Measurements from ENCODE around the gene PPP2R5A. TPM values are rescaled to one million over a fixed set of nuclear protein-coding genes. Genes with fewer than 3 reads are reported as not detected.
A peak's percentile ranks its signal among the peaks of the same experiment; 100 is the strongest.

Gene PPP2R5A
- total and polyA plus RNA-seq, 4 donors: 27.7 to 45.2 (median 37.6) TPM

DNA sequence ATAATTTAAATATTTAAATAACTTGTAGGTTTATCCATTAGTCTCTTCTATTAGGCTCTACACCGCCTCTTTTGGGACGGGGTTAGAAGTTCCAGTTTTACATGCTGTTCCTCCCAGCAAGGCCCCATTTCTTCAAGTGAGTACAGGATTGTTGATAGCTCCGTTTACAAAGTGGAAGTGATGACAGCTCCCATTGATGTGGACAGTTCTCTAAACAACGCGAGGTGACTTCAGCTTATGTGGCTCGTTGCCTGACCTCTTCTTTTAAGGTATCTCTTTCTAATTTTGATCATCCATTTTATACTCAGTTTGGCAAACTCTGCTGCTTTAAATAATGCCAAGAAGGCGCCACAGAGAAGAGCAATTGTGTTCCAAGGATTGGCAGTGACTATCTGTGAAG is 79.8 kb downstream of the PPP2R5A start:
- H3K4me3 ChIP-seq (ENCODE audit: low read depth, low read length): no peak overlapping the region
- WGBS (ENCODE audit: insufficient coverage): 67% methylated on average over 4 of the region's 7 CpGs
- DNase-seq (ENCODE audit: low read depth in 4 of 6, low spot score in 6 of 6): no peak
- peaks cover 2% of the 10 kb centered on the region for H3K9me3 ChIP-seq (ENCODE audit: control insufficient read depth, insufficient read depth, low read length)
- no peaks in the 10 kb centered on the region for H3K4me1 ChIP-seq (ENCODE audit: control insufficient read depth, insufficient read depth, low read length)
- no peaks in the 10 kb centered on the region for H3K27me3 ChIP-seq (ENCODE audit: control insufficient read depth, insufficient read depth, low read length)
- H3K36me3 ChIP-seq (ENCODE audit: control insufficient read depth, insufficient read depth, low read length): peaks cover 6% of the 10 kb centered on the region
- H3K27ac ChIP-seq (ENCODE audit: low read depth, low read length): no peak overlapping the region

DNA sequence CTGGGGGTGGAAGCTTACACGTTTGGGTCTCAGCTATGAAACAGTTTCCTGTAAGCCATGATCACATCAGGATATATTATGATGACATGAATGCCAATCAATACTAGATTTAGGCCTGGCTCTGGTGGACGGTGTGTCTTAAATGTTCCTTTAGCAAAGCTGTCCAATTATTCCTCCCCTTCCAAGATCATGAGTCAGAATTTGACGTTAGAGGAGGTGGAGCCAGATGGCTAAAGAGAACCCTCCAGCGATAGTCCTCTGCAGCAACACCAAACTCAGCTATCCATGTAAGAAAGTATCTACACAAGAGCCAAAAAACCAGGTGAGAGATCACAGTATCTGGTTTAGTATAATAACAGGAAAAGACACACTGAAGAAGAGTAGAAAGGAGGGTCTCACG is 81.7 kb downstream of the PPP2R5A start:
- Histone ChIP-seq H3K36me3 (ENCODE audit: control insufficient read depth, insufficient read depth, low read length) (peaks cover 6% of the 10 kb centered on the region), H3K4me1 (ENCODE audit: control insufficient read depth, insufficient read depth, low read length) (no peaks in the 10 kb centered on the region), H3K9me3 (ENCODE audit: control insufficient read depth, insufficient read depth, low read length) (peaks cover 5% of the 10 kb centered on the region), H3K27me3 (ENCODE audit: control insufficient read depth, insufficient read depth, low read length) (no peaks in the 10 kb centered on the region), H3K4me3 (ENCODE audit: low read depth, low read length) (no peak overlapping the region), H3K27ac (ENCODE audit: low read depth, low read length) (no peak overlapping the region)
- DNase-seq (ENCODE audit: low read depth in 4 of 6, low spot score in 6 of 6): no peak
- no CpG with 5 or more reads among the region's 5 CpGs for WGBS (ENCODE audit: insufficient coverage)

DNA sequence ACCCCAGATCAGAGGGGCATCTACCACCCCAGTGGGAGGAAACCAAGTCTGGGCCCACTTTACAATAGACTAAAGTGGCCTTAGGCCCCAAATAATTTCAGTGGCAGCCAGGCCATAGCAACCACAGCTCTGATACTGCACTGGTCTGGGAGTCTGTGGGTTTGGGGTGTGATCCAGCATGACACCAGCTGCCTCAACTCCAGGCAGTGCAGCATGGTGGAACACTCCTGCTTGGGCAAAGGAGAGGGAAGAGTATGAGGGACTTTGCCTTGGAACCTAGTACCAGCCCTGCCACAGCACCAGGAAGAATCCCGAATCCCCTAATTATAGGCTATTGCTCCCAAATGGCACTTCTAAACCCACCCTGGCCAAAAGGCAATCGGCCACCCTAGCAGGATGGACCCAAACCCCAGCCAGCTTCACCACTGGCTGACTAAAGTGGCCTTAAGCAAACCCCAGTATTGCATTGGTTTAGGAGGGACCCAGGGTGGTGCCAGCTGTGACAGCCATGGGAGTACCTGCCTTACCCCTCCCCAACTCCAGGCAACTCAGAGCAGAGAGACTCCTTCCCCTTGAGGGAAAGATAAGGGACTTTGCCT is 82.4 kb downstream of the PPP2R5A start:
- DNase-seq (ENCODE audit: low read depth in 4 of 6, low spot score in 6 of 6): no peak
- Histone ChIP-seq H3K4me3 (ENCODE audit: low read depth, low read length) (no peak overlapping the region), H3K27ac (ENCODE audit: low read depth, low read length) (no peak overlapping the region), H3K9me3 (ENCODE audit: control insufficient read depth, insufficient read depth, low read length) (peaks cover 5% of the 10 kb centered on the region), H3K4me1 (ENCODE audit: control insufficient read depth, insufficient read depth, low read length) (no peaks in the 10 kb centered on the region), H3K36me3 (ENCODE audit: control insufficient read depth, insufficient read depth, low read length) (peaks cover under 1% of the 10 kb centered on the region), H3K27me3 (ENCODE audit: control insufficient read depth, insufficient read depth, low read length) (no peaks in the 10 kb centered on the region)
- WGBS (ENCODE audit: insufficient coverage): 60% methylated on average over 1 of the region's 2 CpGs

DNA sequence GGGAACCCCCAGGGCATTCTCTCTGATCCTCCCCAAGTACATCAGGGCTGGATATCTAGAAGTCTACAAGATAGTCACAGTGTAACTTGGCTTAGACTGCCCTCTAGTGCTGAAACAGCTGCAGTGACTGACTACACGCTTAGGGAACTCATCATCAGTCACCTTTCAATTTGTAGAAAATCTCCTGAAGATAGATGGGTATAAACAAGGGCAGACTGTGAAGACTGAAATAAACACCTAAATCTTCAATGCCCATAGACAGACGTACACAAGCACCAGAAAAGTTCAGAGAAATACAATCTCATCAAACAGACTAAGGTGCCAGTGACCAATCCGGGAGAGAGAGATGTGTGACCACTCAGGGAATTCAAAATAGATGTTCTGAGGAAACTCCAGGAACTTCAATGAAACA is 82.9 kb downstream of the PPP2R5A start:
- WGBS (ENCODE audit: insufficient coverage): no CpG with 5 or more reads among the region's 3 CpGs
- Histone ChIP-seq H3K27ac (ENCODE audit: low read depth, low read length) (no peak overlapping the region), H3K4me3 (ENCODE audit: low read depth, low read length) (no peak overlapping the region)

DNA sequence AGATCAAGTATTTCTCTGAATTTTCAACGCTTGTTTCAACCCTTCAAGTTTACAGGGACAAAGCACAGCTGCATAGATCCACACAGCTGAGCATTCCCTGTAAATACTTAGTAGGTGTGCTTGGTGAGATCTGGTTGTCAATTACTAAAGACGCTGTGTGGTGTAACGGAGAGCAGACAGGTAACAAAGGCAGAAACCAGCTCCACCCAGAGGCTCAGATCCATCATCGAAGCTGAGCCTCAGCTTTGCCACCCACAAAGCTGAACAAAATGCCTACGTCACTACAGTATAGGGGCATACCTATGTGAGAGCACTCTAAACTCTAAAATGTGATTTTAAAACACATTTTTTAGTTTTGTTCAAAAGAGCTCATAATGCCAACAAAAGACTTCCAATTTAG is 90.8 kb downstream of the PPP2R5A start:
- peaks cover 7% of the 10 kb centered on the region for H3K9me3 ChIP-seq (ENCODE audit: control insufficient read depth, insufficient read depth, low read length)
- H3K4me1 ChIP-seq (ENCODE audit: control insufficient read depth, insufficient read depth, low read length): no peaks in the 10 kb centered on the region
- DNase-seq (ENCODE audit: low read depth in 4 of 6, low spot score in 6 of 6): no peak
- no peaks in the 10 kb centered on the region for H3K27me3 ChIP-seq (ENCODE audit: control insufficient read depth, insufficient read depth, low read length)
- H3K4me3 ChIP-seq (ENCODE audit: low read depth, low read length): no peak overlapping the region
- no peak overlapping the region for H3K27ac ChIP-seq (ENCODE audit: low read depth, low read length)
- 100% methylated on average over 2 of the region's 5 CpGs for WGBS (ENCODE audit: insufficient coverage)
- H3K36me3 ChIP-seq (ENCODE audit: control insufficient read depth, insufficient read depth, low read length): peaks cover 25% of the 10 kb centered on the region

More for the DNA sequence above, 82.9 kb downstream of the PPP2R5A start:
- peak in 5 of 6 donors; percentile 4 to 67 (median 14) for DNase-seq (ENCODE audit: low read depth in 4 of 6, low spot score in 6 of 6)
- H3K36me3 ChIP-seq (ENCODE audit: control insufficient read depth, insufficient read depth, low read length): no peaks in the 10 kb centered on the region
- peaks cover 9% of the 10 kb centered on the region for H3K9me3 ChIP-seq (ENCODE audit: control insufficient read depth, insufficient read depth, low read length)
- no peaks in the 10 kb centered on the region for H3K4me1 ChIP-seq (ENCODE audit: control insufficient read depth, insufficient read depth, low read length)
- no peaks in the 10 kb centered on the region for H3K27me3 ChIP-seq (ENCODE audit: control insufficient read depth, insufficient read depth, low read length)

DNA sequence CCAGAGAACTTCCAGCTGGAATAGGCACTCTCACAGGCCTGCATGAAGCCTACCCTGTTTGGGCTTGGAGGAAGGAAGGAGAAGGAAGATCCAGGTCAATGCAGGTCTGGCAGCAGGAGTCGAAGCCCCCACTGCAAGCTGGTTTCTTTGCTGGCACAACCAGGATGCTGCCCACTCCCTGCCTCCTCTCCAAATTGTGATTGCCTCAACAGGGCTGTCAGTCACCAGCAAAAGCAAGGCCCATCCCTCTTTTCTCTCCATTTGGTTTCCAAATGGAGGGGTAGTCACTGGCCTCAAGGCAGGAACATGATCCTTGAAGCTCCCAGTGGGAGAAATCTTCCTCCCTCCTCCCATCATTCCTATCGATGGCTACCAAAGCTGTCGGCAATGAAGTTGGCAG is 92.4 kb downstream of the PPP2R5A start:
- Histone ChIP-seq H3K4me3 (ENCODE audit: low read depth, low read length) (no peak overlapping the region), H3K9me3 (ENCODE audit: control insufficient read depth, insufficient read depth, low read length) (peaks cover 4% of the 10 kb centered on the region), H3K27me3 (ENCODE audit: control insufficient read depth, insufficient read depth, low read length) (no peaks in the 10 kb centered on the region), H3K4me1 (ENCODE audit: control insufficient read depth, insufficient read depth, low read length) (no peaks in the 10 kb centered on the region), H3K27ac (ENCODE audit: low read depth, low read length) (no peak overlapping the region), H3K36me3 (ENCODE audit: control insufficient read depth, insufficient read depth, low read length) (peaks cover 30% of the 10 kb centered on the region)
- WGBS (ENCODE audit: insufficient coverage): 80% methylated on average over 1 of the region's 3 CpGs
- DNase-seq (ENCODE audit: low read depth in 4 of 6, low spot score in 6 of 6): no peak

DNA sequence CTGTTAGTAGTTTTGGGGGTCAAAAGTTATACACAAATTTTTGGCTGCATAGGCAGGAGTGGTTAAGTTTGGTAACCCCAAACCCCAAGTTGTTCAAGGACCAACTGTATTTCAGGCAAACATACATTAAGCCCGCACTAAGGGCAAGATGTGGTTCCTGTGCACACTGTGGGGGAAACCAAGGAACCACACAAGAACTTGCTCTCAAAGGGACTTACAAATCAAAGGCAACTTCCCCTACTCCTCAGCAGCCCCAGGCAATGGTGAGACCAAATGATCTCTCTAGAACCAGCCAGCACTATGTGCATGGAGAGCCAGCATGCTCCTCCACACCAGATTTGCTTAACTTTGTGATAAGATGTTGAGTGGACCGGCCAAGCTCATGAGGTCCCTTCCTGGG is 94.2 kb downstream of the PPP2R5A start:
- Histone ChIP-seq H3K36me3 (ENCODE audit: control insufficient read depth, insufficient read depth, low read length) (peaks cover 34% of the 10 kb centered on the region), H3K27me3 (ENCODE audit: control insufficient read depth, insufficient read depth, low read length) (no peaks in the 10 kb centered on the region), H3K9me3 (ENCODE audit: control insufficient read depth, insufficient read depth, low read length) (no peaks in the 10 kb centered on the region), H3K27ac (ENCODE audit: low read depth, low read length) (no peak overlapping the region), H3K4me3 (ENCODE audit: low read depth, low read length) (no peak overlapping the region), H3K4me1 (ENCODE audit: control insufficient read depth, insufficient read depth, low read length) (no peaks in the 10 kb centered on the region)
- WGBS (ENCODE audit: insufficient coverage): 90% methylated on average over 1 of the region's 2 CpGs
- no peak for DNase-seq (ENCODE audit: low read depth in 4 of 6, low spot score in 6 of 6)

DNA sequence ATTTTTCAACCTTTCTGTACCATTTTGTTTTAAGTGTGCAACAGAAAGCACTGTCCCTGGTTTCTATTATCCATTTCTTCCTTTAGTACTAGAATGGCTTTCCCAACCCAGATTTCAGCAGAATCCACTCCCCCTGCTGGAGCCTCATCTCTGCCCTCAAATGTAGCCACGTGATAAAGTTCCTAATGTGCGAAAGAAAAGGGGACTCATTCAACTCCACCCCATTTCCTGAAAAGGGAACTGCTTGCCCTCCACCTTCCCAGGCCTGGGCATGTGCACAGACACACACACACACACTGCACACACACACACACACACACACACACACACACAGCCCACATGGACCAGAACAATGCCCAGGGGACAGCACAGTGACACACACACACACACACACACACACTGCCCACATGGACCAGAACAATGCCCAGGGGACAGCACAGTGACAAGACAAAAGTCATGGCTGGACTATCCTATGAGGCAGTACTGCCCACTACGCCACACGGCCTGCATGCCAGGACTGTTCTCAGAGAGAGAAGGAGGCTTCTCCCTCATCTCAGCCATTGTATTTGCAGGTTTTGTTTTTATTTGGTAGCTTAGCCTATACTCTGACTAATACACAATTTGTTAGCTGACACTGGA is 96.3 kb downstream of the PPP2R5A start:
- Histone ChIP-seq H3K4me1 (ENCODE audit: control insufficient read depth, insufficient read depth, low read length) (no peaks in the 10 kb centered on the region), H3K36me3 (ENCODE audit: control insufficient read depth, insufficient read depth, low read length) (peaks cover 53% of the 10 kb centered on the region), H3K9me3 (ENCODE audit: control insufficient read depth, insufficient read depth, low read length) (no peaks in the 10 kb centered on the region), H3K27me3 (ENCODE audit: control insufficient read depth, insufficient read depth, low read length) (no peaks in the 10 kb centered on the region), H3K27ac (ENCODE audit: low read depth, low read length) (no peak overlapping the region), H3K4me3 (ENCODE audit: low read depth, low read length) (no peak overlapping the region)
- DNase-seq (ENCODE audit: low read depth in 4 of 6, low spot score in 6 of 6): no peak
- 100% methylated on average over 4 of the region's 4 CpGs for WGBS (ENCODE audit: insufficient coverage)

DNA sequence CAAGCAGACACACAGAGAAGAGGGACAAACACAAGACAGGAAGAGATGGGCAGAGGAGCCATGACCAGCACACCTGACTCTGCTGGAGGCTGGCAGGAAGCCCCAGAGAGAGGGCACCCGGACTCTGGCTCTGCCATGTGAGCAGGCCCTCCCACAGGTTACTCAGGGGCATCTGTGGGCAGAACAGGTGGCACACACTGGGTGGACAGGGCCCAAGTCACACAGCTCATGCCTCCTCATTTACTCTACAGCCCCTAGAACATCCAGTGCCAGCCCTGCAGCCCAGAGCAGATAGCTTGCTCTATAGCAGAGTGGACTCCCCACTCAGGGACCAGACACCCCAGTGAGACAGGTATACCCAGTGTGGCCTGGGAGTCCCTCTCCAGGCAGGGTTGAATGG is 100.8 kb downstream of the PPP2R5A start:
- WGBS (ENCODE audit: insufficient coverage): 100% methylated on average over 1 of the region's 1 CpG

More for the DNA sequence above, 100.8 kb downstream of the PPP2R5A start:
- Histone ChIP-seq H3K27me3 (ENCODE audit: control insufficient read depth, insufficient read depth, low read length) (no peaks in the 10 kb centered on the region), H3K4me3 (ENCODE audit: low read depth, low read length) (no peak overlapping the region), H3K27ac (ENCODE audit: low read depth, low read length) (no peak overlapping the region), H3K36me3 (ENCODE audit: control insufficient read depth, insufficient read depth, low read length) (peaks cover 39% of the 10 kb centered on the region), H3K4me1 (ENCODE audit: control insufficient read depth, insufficient read depth, low read length) (no peaks in the 10 kb centered on the region), H3K9me3 (ENCODE audit: control insufficient read depth, insufficient read depth, low read length) (peaks cover 1% of the 10 kb centered on the region)
- DNase-seq (ENCODE audit: low read depth in 4 of 6, low spot score in 6 of 6): no peak

Measured in spinal cord (tissue), 10 donors.